SK-N-SH treated with all-trans-retinoic acid at 6 μM for 48 hours (cell line): ENCODE measurements around the gene HERC2.

Source experiments
- ARNTL ChIP-seq: fragments of 450-650 bp; formaldehyde crosslinking; IDR thresholded peaks from 2 replicates; pipeline ENCODE4 v1.5.0; 2020; ENCODE audit warnings: low read depth, mild to moderate bottlenecking, moderate library complexity, borderline replicate concordance
- BACH2 ChIP-seq: fragments of 250-450 bp; sonication (Bioruptor Pico); IDR thresholded peaks from 2 replicates; pipeline ENCODE4 v1.9.0; 2021; ENCODE audit warnings: mild to moderate bottlenecking, borderline replicate concordance
- CREB5 ChIP-seq: fragments of 250-450 bp; sonication (Bioruptor Pico); IDR thresholded peaks from 2 replicates; pipeline ENCODE4 v1.5.1; 2020; ENCODE audit warnings: low read depth, mild to moderate bottlenecking, moderate library complexity
- GLIS3 ChIP-seq: fragments of 250-450 bp; sonication (Bioruptor Pico); IDR thresholded peaks from 2 replicates; pipeline ENCODE4 v1.5.0; 2020; ENCODE audit warnings: mild to moderate bottlenecking, moderate library complexity
- PATZ1 ChIP-seq: fragments of 250-450 bp; sonication (Bioruptor Pico); IDR thresholded peaks from 2 replicates; pipeline ENCODE4 v1.8.0; 2020; ENCODE audit warnings: mild to moderate bottlenecking, moderate library complexity, borderline replicate concordance
- POU6F1 ChIP-seq: fragments of 250-450 bp; sonication (Bioruptor Pico); IDR thresholded peaks from 2 replicates; pipeline ENCODE4 v1.8.0; 2021; ENCODE audit warnings: low read depth, mild to moderate bottlenecking, moderate library complexity, borderline replicate concordance
- PPARA ChIP-seq: fragments of 250-450 bp; sonication (Bioruptor Pico); IDR thresholded peaks from 2 replicates; pipeline ENCODE4 v1.5.0; 2020; ENCODE audit warnings: mild to moderate bottlenecking, borderline replicate concordance
- RARB ChIP-seq: fragments of 250-450 bp; sonication (Bioruptor Pico); IDR thresholded peaks from 2 replicates; pipeline ENCODE4 v1.8.0; 2021; ENCODE audit warnings: mild to moderate bottlenecking, moderate library complexity
- TOX ChIP-seq: fragments of 250-450 bp; sonication (Bioruptor Pico); IDR thresholded peaks from 2 replicates; pipeline ENCODE4 v1.8.0; 2021; ENCODE audit warnings: mild to moderate bottlenecking, moderate library complexity, borderline replicate concordance
- ZFP30 ChIP-seq: fragments of 450-650 bp; formaldehyde crosslinking; IDR thresholded peaks from 2 replicates; pipeline ENCODE4 v1.5.0; 2022; ENCODE audit warnings: mild to moderate bottlenecking, moderate library complexity
- ZNF70 ChIP-seq: fragments of 450-650 bp; formaldehyde crosslinking; IDR thresholded peaks from 2 replicates; pipeline ENCODE4 v1.5.0; 2020; ENCODE audit warnings: mild to moderate bottlenecking, moderate library complexity
- ZNF8 ChIP-seq: fragments of 450-650 bp; formaldehyde crosslinking; IDR thresholded peaks from 2 replicates; pipeline ENCODE4 v1.5.0; 2020; ENCODE audit warnings: mild to moderate bottlenecking, moderate library complexity

- no peak for TF ChIP-seq BACH2 (CRISPR knock-in tag)
- TF ChIP-seq PATZ1 = no peak
- TF ChIP-seq TOX (CRISPR knock-in tag) = no peak
- no peak for TF ChIP-seq ZNF8
- no peak for TF ChIP-seq POU6F1
- TF ChIP-seq RARB = no peak
- TF ChIP-seq GLIS3 (CRISPR knock-in tag) = no peak
- no peak for TF ChIP-seq ARNTL (CRISPR knock-in tag)
- no peak for TF ChIP-seq ZNF70
- TF ChIP-seq ZFP30 = no peak
- no peak for TF ChIP-seq CREB5 (CRISPR knock-in tag)
- TF ChIP-seq PPARA (CRISPR knock-in tag) = no peak
Observed at GRCh38 chr15:28228096-28228495, 93.9 kb downstream of the HERC2 start.
